HG03025 (cell line): ENCODE data around the gene ZNF655.
"Not testable (repeated sequence)": the region's sequence is repeated elsewhere in the genome, so short reads cannot be mapped to it uniquely, and the experiment has no call there.

ENCODE experiments used
- ATAC-seq: cut with Tn5 transposase; IDR thresholded peaks from one replicate; pipeline ENCODE4 v1.9.1; 2021; ENCODE audit warnings: mild to moderate bottlenecking, moderate library complexity; ENCODE audit not compliant: unreplicated experiment, low FRiP score

ZNF655 gene, protein sequence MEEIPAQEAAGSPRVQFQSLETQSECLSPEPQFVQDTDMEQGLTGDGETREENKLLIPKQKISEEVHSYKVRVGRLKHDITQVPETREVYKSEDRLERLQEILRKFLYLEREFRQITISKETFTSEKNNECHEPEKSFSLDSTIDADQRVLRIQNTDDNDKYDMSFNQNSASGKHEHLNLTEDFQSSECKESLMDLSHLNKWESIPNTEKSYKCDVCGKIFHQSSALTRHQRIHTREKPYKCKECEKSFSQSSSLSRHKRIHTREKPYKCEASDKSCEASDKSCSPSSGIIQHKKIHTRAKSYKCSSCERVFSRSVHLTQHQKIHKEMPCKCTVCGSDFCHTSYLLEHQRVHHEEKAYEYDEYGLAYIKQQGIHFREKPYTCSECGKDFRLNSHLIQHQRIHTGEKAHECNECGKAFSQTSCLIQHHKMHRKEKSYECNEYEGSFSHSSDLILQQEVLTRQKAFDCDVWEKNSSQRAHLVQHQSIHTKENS

DNA sequence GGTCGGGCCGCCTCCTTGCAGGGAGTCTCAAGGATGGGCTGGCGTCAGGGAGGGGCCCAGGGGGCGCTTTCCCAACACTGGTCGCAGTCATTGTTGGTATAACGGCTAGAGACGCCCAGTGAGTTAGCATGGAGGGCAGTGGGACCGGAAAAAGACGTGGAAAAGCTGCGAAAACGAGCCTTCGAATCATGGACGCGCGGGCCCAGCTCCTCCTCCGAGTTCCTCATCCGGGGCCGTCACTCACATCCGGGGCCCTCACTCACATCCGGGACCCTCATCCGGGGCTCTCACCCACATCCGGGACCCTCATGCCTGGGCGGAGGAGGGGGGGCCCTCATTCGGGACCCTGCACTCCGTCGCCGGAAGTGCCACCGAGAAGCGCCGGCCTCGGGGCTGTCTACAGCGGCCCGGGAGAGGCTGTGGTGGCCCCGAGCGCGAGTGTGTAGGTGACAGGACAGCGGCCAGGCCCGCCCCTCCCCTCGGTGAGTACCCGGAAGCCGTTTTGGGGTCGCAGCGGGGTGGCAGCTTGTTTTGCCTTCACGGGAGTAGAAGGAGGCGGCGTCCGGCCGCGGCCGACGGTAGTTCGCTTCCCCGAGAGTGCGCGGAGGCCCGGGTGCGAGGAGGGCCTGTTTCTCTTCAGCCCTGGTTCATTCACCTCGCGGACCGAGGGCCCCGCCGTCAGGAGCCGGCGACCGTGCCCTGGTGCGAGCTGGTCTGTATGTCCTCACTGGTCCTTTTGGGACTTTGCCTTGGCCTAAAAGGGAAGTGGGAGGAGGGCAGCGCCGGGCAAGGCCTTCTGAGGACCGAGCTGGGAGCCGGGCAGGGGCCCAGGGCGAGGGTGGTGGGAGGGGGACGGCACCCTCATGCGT lies at the start of gene ZNF655:
TSS of gene ZNF655 (plus strand) at position 337 of the 869 bp plus-strand sequence. CDS start 1,918 bp downstream, outside the sequence.
- ATAC-seq = peak; percentile 88

DNA sequence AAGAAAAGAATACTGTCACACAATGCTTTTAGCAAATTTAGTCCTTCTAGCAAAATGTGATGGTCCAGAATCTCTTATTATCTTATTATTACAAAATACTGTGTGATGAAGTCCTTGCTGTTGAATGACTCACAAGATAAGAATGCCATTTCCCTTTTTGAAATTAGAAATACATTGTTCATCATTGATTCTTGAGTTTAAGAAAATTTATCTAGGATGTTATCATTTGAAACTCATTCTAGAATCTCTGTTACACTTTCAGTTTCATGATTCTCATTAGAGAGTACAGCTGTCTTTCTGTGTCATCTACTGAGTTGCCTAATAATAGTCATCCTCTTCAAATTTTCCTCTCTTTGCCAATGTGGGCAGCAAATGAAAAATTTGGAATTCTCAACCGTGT lies 44.4 kb upstream of the ZNF655 start:
- ATAC-seq = no peak

DNA sequence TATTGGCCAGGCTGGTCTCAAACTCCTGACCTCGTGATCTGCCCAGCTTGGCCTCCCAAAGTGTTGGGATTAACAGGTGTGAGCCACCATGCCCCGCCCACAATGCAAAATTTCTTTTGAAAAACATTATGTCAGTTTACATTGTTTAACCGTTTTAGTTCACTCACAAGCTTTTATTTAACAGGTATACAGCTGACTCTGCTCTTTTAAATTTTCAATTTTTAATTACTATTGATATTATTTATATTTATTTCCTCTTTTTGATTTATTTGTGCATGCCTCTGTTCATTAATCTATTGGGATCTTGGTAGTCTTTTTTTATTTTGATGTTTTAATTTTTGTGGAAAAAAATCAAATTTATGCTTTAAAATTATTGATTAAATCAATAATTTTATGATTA lies 37.0 kb upstream of the ZNF655 start:
- no peak for ATAC-seq

DNA sequence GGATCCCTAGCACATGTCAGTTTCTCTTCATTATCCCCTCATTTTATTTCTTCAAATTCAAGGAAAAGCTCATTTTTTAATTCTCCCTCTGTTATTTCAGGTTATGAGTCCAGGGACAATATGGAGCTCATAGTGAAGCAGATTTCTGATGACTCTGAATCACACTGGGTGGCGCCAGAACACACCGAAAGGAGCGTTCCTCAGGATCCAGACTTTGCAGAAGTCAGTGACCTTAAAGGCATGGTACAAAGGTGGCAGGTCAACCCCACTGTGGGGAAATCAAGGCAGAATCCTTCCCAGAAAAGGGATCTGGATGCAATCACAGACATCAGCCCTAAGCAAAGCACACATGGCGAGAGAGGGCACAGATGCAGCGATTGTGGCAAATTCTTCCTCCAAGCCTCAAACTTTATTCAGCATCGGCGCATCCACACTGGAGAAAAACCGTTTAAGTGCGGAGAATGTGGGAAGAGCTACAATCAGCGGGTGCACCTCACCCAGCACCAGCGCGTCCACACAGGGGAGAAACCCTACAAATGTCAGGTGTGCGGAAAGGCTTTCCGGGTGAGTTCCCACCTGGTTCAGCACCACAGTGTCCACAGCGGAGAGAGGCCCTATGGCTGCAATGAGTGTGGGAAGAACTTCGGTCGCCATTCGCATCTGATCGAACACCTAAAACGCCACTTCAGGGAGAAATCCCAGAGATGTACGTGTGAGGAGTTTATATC lies 32.6 kb upstream of the ZNF655 start:
- no peak for ATAC-seq

DNA sequence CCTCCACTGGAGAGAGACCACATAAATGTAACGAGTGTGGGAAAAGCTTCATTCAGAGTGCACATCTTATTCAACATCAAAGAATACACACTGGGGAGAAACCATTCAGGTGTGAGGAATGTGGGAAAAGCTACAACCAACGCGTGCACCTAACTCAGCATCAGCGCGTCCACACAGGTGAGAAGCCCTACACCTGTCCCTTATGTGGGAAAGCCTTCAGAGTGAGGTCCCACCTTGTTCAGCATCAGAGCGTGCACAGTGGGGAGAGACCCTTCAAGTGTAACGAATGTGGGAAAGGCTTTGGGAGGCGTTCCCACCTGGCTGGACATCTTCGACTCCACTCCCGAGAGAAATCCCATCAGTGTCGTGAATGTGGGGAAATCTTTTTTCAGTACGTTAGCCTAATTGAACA lies 27.1 kb upstream of the ZNF655 start:
- ATAC-seq = no peak

DNA sequence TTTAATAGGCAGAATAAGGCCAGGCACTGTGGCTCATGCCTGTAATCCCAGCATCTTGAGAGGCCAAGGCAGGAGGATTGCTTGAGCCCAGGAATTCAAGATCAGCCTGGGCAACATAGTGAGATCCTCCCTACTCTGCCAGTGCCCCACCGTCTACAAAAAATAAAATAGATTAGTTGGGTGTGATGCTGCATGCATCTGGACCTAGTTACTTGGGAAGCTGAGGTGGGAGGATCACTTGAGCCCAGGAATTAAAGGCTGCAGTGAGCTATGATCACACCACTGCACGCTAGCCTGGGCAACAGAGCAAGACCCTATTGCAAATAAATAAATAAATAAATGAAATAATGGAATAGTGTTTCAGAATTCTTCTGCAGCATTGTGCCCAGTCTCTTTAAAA lies 22.8 kb upstream of the ZNF655 start:
- no peak for ATAC-seq

DNA sequence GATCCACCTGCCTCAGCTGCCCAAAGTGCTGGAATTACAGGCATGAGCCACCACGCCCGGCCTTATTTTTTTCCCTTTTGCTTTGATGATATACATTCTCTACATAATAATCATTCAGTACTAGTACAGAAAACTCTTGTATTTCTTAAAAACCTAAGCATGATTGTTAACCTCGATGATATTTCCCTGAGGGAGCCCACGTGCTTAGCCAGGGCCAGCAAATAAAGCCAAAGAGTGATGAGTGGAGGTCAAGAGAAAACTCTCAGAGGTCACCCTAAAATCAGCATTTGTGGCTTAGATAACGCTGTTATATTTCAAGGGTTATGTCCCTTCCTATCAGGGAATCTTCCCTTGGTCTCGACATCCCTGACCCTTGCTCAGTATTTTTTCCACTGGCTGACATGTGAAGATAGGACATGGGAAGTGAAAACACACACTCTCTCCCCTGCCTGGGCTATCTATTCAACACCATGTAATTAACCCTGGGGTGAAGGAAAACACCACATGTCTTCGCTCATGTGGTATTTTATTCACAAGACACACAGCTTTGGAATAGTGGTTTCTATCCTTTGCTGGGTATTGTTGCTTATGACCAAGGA lies 19.1 kb upstream of the ZNF655 start:
- ATAC-seq = no peak

DNA sequence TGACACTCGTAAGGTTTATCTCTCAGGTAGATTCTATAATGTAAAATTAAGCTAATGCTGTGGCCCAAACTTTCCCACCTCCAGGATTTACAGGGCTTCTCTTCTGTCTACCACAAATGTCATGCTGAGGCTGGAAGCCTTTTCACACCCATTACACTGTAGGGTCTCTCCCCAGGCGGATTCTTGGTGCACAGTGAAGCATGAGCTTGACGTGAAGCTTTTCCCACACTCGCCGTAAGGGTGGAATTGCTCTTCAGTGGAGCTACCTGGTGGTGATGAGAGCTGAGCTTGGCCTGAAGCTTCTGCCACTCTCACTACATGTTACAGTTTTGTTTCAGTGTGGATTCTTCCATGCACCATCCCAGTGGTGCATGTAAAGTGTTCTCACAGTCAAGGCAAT lies 17.9 kb upstream of the ZNF655 start:
- ATAC-seq = no peak

DNA sequence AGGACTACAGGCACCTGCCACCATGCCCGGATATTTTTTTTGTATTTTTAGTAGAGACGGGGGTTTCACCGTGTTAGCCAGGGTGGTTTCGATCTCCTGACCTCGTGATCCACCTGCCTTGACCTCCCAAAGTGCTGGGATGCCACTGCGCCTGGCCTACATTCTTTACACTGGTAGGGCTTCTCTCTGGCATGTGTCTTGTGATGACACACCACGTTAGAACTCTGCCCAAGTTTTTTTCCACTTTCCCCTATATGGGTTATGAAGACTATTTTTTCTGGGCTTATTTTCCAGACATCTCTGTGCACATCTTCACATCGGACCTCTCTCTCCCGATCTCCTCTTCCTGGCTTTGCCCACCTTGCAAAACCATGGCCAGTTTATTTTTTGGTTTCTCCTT lies 17.2 kb upstream of the ZNF655 start:
- no peak for ATAC-seq

DNA sequence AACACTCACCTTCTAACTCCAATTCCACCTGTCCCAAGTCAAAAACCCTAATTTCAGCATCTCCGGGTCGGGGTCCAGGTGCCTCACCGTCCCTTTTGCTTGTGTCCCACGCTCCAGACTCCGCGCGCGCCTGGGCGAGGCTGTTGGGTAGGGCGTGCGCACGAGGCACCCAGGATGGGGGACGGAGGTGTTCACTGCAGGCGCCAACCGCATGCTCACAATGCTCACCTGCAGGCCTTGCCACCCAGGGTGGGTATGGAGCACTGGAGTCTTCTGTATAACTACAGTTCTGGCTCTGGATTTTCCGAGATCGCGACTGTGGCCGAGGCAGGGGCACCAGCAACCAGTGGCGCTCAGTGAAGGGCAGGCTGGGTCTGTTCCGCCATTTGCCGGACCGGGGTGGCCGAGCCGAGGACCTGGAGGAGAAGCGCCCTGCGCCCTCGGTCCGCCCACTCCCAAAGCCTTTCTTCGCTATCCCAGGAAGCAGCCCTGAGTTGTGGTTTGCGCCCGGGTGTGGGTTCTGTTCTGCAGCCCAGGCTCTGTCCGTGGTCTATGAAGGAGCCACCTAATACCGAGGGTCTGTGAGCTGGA lies 15.3 kb upstream of the ZNF655 start:
- ATAC-seq = no peak

DNA sequence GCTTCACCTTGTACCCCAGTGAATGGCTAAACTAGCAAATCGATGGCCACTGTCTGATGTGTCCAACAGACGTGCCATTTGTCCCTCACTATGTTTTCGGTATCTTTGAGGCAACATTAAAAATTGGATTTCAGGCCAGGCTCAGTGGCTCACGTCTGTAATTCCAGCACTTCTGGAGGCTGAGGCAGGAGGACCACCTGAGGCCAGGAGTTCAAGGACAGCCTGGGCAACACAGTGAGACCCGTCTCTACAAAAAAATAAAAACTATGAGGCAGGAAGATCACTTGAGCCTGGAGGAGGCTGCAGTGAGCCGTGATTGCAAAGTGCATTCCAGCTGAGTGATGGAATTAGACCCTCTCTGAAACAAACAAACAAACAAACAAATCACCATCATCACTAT lies 14.5 kb upstream of the ZNF655 start:
- ATAC-seq = no peak

DNA sequence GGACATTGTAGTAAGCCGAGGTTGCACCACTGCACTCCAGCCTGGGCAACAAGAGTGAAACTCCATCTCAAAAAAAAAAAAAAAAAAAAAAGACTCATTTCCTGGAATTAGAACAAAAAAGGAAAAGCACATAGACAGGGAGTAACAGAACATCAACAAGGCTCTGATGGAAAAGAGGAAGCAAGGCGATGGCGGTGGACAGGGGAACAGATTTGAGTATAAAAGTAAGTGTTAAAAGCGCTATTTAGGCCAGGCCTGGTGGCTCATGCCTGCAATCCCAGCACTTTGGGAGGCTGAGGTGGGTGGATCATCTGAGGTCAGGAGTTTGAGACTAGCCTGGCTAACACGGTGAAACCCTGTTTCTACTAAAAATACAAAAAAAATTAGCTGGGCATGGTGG lies 13.1 kb upstream of the ZNF655 start:
- not testable (repeated sequence) for ATAC-seq

DNA sequence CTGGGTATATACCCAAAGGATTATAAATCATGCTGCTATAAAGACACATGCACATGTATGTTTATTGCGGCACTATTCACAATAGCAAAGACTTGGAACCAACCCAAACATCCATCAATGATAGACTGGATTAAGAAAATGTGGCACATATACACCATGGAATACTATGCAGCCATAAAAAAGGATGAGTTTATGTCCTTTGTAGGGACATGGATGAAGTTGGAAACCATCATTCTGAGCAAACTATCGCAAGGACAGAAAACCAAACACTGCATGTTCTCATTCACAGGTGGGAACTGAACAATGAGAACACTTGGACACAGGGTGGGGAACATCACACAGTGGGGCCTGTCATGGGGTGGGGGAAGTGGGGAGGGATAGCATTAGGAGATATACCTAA lies 8.9 kb upstream of the ZNF655 start:
- ATAC-seq = not testable (repeated sequence)

DNA sequence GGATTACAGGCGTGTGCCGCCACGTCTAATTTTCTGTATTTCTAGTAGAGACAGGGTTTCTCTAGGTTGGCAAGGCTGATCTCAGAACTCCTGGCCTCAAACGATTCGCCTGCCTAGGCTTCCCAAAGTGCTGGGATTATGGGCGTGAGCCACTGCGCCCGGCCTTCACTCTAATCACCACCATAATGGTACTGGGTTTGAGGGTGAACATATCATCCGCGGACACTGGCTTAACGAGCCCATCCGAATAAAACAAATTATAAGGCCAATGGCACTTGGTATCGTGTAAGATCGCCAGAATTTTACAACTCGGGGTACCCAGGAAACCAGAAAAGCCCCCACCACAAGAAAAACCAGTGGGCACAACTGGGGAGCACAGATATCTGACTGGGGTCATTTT lies 7.1 kb upstream of the ZNF655 start:
- no peak for ATAC-seq

DNA sequence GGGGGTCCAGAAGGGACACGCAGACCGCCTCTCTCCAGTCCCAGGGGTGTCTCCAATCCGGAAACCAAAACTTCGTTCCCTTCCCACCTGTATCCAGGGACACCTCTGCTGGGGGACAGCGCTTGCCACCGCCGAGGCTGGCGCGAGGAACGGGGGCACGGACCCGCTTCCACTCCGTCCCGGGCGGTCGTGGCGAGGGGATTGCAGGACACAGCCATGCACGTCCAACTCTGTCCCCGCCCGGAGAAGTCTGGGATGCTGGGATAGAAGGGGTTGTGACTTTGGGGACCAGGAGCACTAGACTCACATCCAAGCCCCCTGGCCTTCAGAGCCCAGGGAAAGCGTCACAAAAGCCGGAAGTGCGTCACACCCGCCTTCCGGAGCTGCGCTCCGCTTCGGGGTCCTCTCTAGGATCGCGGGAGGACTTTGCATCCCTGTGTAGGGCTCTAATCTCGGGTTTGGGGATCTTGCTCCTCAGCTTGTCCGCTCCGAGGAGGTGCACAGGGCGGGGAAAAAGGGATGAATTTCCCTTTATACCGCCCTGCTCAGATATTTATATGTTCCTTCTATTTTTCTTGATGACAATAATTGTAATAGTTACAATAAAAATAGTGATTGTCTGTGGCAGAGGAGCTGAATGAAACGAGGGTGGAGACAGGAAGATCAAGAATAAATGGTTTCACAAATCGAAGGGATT lies 6.5 kb upstream of the ZNF655 start, which contains the start of gene FAM200A:
TSS of gene FAM200A (minus strand) at position 348 of the 697 bp plus-strand sequence. CDS start 3,707 bp downstream, outside the sequence.
- no peak for ATAC-seq

DNA sequence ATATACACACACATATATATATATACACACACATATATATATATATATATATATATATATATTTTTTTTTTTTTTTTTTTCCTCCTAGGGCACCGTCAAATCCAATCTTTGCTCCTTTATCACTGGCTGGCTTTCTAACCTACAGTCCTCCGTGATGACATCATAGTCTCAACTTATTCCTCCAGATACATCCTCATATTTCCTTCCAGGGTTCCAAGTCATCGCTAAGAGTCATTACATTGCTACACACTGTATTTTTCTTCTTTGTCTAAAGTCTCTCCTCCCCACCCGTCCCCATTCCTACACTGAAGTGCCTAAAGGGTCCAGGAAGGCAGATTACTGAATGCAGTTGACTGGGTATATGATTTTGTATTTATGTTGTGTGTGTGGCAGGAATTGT lies 5.4 kb upstream of the ZNF655 start:
- no peak for ATAC-seq

DNA sequence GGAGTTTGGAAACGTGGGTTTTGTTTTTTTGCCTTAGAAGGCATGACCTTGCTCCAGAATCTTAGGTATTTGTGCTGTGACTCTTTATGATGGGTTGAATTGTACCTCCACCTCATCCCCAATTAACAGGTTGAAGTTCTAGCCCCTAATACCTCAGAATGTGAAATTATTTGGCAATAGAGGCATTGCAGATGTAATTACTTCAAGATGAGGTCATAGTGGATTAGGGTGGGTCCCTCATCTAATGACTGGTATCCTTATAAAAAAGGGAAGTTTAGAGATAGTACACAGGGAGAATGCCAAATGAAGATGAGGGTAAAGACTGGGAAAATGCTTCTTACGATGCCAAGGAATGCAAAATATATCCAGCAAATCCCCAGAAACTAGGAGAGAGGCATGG lies 3.5 kb upstream of the ZNF655 start:
- ATAC-seq = no peak

DNA sequence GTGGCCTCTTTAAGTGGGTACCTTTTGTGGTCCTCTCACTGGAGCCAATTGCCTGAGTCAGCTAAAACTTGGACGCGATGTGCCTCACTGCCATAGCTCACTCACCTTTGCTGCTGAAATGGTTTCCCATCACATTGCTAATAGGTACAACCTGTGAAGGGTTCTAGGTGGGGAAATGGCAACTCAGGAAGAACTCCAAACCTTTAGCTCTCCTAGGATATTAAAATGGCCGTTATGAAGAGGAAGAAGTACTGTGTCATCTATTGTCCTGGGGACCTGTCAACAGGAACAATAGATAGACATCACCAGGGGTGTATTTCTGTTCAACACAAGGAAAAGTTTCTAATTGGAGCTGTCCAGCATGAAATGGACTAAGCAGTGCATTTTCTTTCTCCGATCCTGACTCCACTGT lies 1.2 kb upstream of the ZNF655 start:
- no peak for ATAC-seq

DNA sequence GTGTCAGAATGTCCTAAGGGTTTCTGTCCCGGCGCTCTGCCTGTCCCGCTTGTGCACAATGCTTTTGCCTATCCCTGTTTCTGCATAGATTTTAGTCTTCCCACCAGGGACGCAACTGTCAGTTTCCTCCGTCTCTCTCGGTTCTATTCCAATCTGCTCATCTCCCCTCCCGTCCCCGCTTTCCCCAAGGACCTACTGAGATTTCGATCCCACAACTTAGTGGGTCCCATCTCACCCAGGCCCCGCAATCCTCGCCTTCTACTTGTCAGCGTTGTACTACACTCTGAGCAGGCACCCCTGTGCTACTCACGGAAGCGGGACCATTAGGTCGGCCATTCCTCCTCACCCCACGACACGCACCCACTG lies 519 bp upstream of the ZNF655 start:
- peak; percentile 61 for ATAC-seq
